ENCODE measurements around the gene LILRB3.

GRCh38 chr19:54271106-54271505, 48.3 kb upstream of the LILRB3 start:
- no peak for TF ChIP-seq MAFK (IDR thresholded peaks at IDR 0.05; ENCODE audit: low read depth, low read length)
- TF ChIP-seq, protein P1, sequence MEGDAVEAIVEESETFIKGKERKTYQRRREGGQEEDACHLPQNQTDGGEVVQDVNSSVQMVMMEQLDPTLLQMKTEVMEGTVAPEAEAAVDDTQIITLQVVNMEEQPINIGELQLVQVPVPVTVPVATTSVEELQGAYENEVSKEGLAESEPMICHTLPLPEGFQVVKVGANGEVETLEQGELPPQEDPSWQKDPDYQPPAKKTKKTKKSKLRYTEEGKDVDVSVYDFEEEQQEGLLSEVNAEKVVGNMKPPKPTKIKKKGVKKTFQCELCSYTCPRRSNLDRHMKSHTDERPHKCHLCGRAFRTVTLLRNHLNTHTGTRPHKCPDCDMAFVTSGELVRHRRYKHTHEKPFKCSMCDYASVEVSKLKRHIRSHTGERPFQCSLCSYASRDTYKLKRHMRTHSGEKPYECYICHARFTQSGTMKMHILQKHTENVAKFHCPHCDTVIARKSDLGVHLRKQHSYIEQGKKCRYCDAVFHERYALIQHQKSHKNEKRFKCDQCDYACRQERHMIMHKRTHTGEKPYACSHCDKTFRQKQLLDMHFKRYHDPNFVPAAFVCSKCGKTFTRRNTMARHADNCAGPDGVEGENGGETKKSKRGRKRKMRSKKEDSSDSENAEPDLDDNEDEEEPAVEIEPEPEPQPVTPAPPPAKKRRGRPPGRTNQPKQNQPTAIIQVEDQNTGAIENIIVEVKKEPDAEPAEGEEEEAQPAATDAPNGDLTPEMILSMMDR (conservative IDR thresholded peaks at IDR 0.05; ENCODE audit: low read depth, low read length) = no peak
- no peak for TF ChIP-seq POLR2A (IDR thresholded peaks at IDR 0.05; ENCODE audit: low read depth, low read length)
